Skeletal muscle satellite cell (primary cell): ENCODE data around the gene MARCHF6.

Experiments
- H3K27me3 ChIP-seq: 2 replicates; pipeline ENCODE4 v1.7.0; 2013; ENCODE audit warnings: low read length; ENCODE audit not compliant: control insufficient read depth, insufficient read depth
- H3K36me3 ChIP-seq: 2 replicates; pipeline ENCODE4 v1.7.0; 2013; ENCODE audit warnings: mild to moderate bottlenecking, control low read depth, low read length; ENCODE audit not compliant: insufficient read depth
- H3K4me1 ChIP-seq: 2 replicates; pipeline ENCODE4 v1.7.0; 2013; ENCODE audit warnings: low read length; ENCODE audit not compliant: control insufficient read depth, insufficient read depth
- H3K4me2 ChIP-seq: 2 replicates; pipeline ENCODE4 v1.7.0; 2013; ENCODE audit warnings: mild to moderate bottlenecking, low read length
- H3K4me3 ChIP-seq: 2 replicates; pipeline ENCODE4 v1.7.0; 2013; ENCODE audit warnings: low read length
- H3K9ac ChIP-seq: 2 replicates; pipeline ENCODE4 v1.7.0; 2013; ENCODE audit warnings: mild to moderate bottlenecking, low read depth, low read length, moderate library complexity
- H3K9me3 ChIP-seq: replicated peaks from 2 replicates; pipeline ENCODE4 v1.7.0; 2013; ENCODE audit warnings: mild to moderate bottlenecking, control low read depth, low read length

MARCHF6 gene

GRCh38 chr5:10311595-10312425 is 41.7 kb upstream of the MARCHF6 start:
- no peaks in the 10 kb centered on the region for H3K9me3 ChIP-seq
- H3K27me3 ChIP-seq: no peaks in the 10 kb centered on the region
- no peak overlapping the region for H3K9ac ChIP-seq
- no peaks in the 10 kb centered on the region for H3K36me3 ChIP-seq
- peaks cover 10% of the 10 kb centered on the region for H3K4me1 ChIP-seq
- H3K4me2 ChIP-seq: no peak overlapping the region
- H3K4me3 ChIP-seq: no peak overlapping the region

- Histone ChIP-seq H3K4me2 (no peak overlapping the region), H3K4me1 (peaks cover 4% of the 10 kb centered on the region), H3K9me3 (peaks cover 5% of the 10 kb centered on the region)
These were observed 38.3 kb upstream of the MARCHF6 start for GRCh38 chr5:10315201-10315600.

GRCh38 chr5:10315824-10316509 is 37.5 kb upstream of the MARCHF6 start:
- no peak overlapping the region for H3K4me2 ChIP-seq
- peaks cover 3% of the 10 kb centered on the region for H3K27me3 ChIP-seq
- H3K4me1 ChIP-seq: no peaks in the 10 kb centered on the region
- H3K9me3 ChIP-seq: peaks cover 5% of the 10 kb centered on the region
- H3K4me3 ChIP-seq: no peak overlapping the region
- H3K9ac ChIP-seq: no peak overlapping the region
- no peaks in the 10 kb centered on the region for H3K36me3 ChIP-seq

More at GRCh38 chr5:10315201-10315600, 38.3 kb upstream of the MARCHF6 start:
- no peak overlapping the region for H3K4me3 ChIP-seq
- H3K27me3 ChIP-seq: peaks cover 3% of the 10 kb centered on the region
- no peak overlapping the region for H3K9ac ChIP-seq
- no peaks in the 10 kb centered on the region for H3K36me3 ChIP-seq

GRCh38 chr5:10317825-10318682 is 35.4 kb upstream of the MARCHF6 start:
- Histone ChIP-seq H3K4me2 (no peak overlapping the region), H3K9me3 (peaks cover 5% of the 10 kb centered on the region)

GRCh38 chr5:10319202-10319851 is 34.2 kb upstream of the MARCHF6 start:
- Histone ChIP-seq H3K9ac (no peak overlapping the region), H3K4me1 (peaks cover 2% of the 10 kb centered on the region), H3K27me3 (peaks cover 5% of the 10 kb centered on the region), H3K9me3 (peaks cover 5% of the 10 kb centered on the region), H3K4me3 (no peak overlapping the region), H3K36me3 (no peaks in the 10 kb centered on the region), H3K4me2 (no peak overlapping the region)

More at GRCh38 chr5:10317825-10318682, 35.4 kb upstream of the MARCHF6 start:
- no peaks in the 10 kb centered on the region for H3K36me3 ChIP-seq
- H3K4me3 ChIP-seq: no peak overlapping the region
- H3K4me1 ChIP-seq: no peaks in the 10 kb centered on the region
- H3K27me3 ChIP-seq: peaks cover 3% of the 10 kb centered on the region
- no peak overlapping the region for H3K9ac ChIP-seq

GRCh38 chr5:10320793-10321192 is 32.7 kb upstream of the MARCHF6 start:
- Histone ChIP-seq H3K36me3 (no peaks in the 10 kb centered on the region), H3K4me3 (no peak overlapping the region), H3K27me3 (peaks cover 5% of the 10 kb centered on the region), H3K4me2 (no peak overlapping the region), H3K9me3 (peaks cover 5% of the 10 kb centered on the region), H3K9ac (no peak overlapping the region), H3K4me1 (peaks cover 2% of the 10 kb centered on the region)

- Histone ChIP-seq H3K9me3 (peaks cover 5% of the 10 kb centered on the region), H3K9ac (no peak overlapping the region), H3K4me1 (peaks cover 2% of the 10 kb centered on the region), H3K4me2 (no peak overlapping the region), H3K4me3 (no peak overlapping the region), H3K27me3 (peaks cover 5% of the 10 kb centered on the region), H3K36me3 (no peaks in the 10 kb centered on the region)
These were observed 31.6 kb upstream of the MARCHF6 start for GRCh38 chr5:10321882-10322281.

GRCh38 chr5:10323588-10324488 is 29.7 kb upstream of the MARCHF6 start:
- H3K4me1 ChIP-seq: peaks cover 3% of the 10 kb centered on the region
- no peak overlapping the region for H3K4me2 ChIP-seq
- no peaks in the 10 kb centered on the region for H3K36me3 ChIP-seq
- H3K27me3 ChIP-seq: peaks cover 5% of the 10 kb centered on the region
- no peak overlapping the region for H3K4me3 ChIP-seq
- H3K9ac ChIP-seq: no peak overlapping the region
- peaks cover 5% of the 10 kb centered on the region for H3K9me3 ChIP-seq

- no peak overlapping the region for H3K9ac ChIP-seq
- H3K27me3 ChIP-seq: peaks cover 3% of the 10 kb centered on the region
- H3K4me2 ChIP-seq: no peak overlapping the region
- no peak overlapping the region for H3K4me3 ChIP-seq
- H3K9me3 ChIP-seq: no peaks in the 10 kb centered on the region
- H3K4me1 ChIP-seq: peaks cover 12% of the 10 kb centered on the region
- no peaks in the 10 kb centered on the region for H3K36me3 ChIP-seq
These were observed 28.8 kb upstream of the MARCHF6 start for GRCh38 chr5:10324518-10325370.

- peaks cover 39% of the 10 kb centered on the region for H3K4me1 ChIP-seq
- H3K9me3 ChIP-seq: no peaks in the 10 kb centered on the region
- no peak overlapping the region for H3K9ac ChIP-seq
- H3K27me3 ChIP-seq: peaks cover 3% of the 10 kb centered on the region
- no peak overlapping the region for H3K4me2 ChIP-seq
- H3K4me3 ChIP-seq: no peak overlapping the region
- H3K36me3 ChIP-seq: no peaks in the 10 kb centered on the region
These were observed 25.2 kb upstream of the MARCHF6 start for GRCh38 chr5:10328323-10328722.
